WERI-Rb-1 (cell line): ENCODE measurements around the gene CD37.
"Not testable (repeated sequence)": the region's sequence is repeated elsewhere in the genome, so short reads cannot be mapped to it uniquely, and the experiment has no call there.

Experiments
- DNase-seq: peaks from one replicate; pipeline ENCODE4 v3.0.0-alpha.2; 2020
- H3K27ac ChIP-seq: fragments of 250-450 bp; sonication (Bioruptor Pico); 2 replicates; pipeline ENCODE4 v1.5.1; 2020; ENCODE audit warnings: mild to moderate bottlenecking, moderate library complexity
- H3K27me3 ChIP-seq: fragments of 250-450 bp; sonication (Bioruptor Pico); 2 replicates; pipeline ENCODE4 v1.5.1; 2021; ENCODE audit warnings: mild to moderate bottlenecking, low read depth, moderate library complexity; ENCODE audit not compliant: insufficient read depth, severe bottlenecking
- H3K36me3 ChIP-seq: fragments of 250-450 bp; sonication (Bioruptor Pico); 2 replicates; pipeline ENCODE4 v1.5.1; 2020; ENCODE audit warnings: mild to moderate bottlenecking, moderate library complexity
- H3K4me3 ChIP-seq: 2 replicates; pipeline ENCODE4 v1.5.1; 2011; ENCODE audit warnings: low read depth, mild to moderate bottlenecking, control low read depth, low read length
- H3K9me3 ChIP-seq: fragments of 250-450 bp; sonication (Bioruptor Pico); 2 replicates; pipeline ENCODE4 v1.5.1; 2021; ENCODE audit warnings: mild to moderate bottlenecking, moderate library complexity; ENCODE audit not compliant: severe bottlenecking
- TF ChIP-seq, protein P1 (sequence below): IDR thresholded peaks from 2 replicates; pipeline ENCODE4 v1.5.1; 2011; ENCODE audit warnings: low read depth, mild to moderate bottlenecking, control low read depth, inconsistent platforms, low read length

CD37 gene

DNA sequence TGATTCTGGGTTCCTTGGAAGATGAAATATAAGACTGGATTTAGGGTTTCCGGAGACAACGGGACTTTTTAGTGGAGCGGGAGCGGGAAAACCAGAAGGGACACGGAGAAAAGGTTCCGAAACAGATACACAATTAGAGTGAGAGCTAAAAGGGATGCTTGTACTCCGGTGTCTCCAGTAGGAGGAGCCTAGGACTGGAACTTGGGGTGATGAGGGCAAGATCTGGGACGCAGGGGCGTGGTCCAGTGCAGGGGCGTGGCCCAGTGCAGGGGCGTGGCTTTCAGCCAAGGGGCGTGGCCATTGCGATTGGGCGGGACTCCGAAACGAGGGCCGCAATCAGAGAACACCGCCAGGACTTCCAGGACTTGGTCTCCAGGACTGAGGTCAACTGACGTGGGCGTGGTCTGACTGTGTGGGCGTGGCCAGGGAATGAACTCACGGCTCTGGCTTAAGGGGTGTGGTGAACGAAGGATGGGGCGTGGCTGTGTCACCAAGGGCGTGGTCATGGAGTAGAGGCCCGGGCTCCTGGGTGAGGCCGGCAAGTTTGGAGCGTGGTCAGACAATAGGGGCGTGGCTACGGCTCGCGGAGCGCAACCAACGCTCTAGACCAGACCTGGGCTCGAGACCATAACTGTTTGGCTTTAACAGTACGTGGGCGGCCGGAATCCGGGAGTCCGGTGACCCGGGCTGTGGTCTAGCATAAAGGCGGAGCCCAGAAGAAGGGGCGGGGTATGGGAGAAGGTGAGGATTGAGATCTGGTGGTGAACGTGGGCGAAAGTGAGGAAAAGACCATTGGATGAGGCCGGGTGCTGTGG is 28.3 kb downstream of the CD37 start, which contains the start of gene DKKL1:
DKKL1 (plus strand) TSS at position 610 of the 815 bp plus-strand sequence; CDS start at position 732, 122 bp downstream.
- Histone ChIP-seq H3K9me3 (no peaks in the 10 kb centered on the region), H3K36me3 (peaks cover 11% of the 10 kb centered on the region; the same call in 1 of the 2 replicates), H3K27me3 (no peaks in the 10 kb centered on the region), H3K4me3 (peak within 1 kb of the TSS; percentile 87), H3K27ac (0 out of 2 replicates have a peak within 1 kb of the TSS, but pooled peaks have one; percentile 14)
- TF ChIP-seq, protein P1, sequence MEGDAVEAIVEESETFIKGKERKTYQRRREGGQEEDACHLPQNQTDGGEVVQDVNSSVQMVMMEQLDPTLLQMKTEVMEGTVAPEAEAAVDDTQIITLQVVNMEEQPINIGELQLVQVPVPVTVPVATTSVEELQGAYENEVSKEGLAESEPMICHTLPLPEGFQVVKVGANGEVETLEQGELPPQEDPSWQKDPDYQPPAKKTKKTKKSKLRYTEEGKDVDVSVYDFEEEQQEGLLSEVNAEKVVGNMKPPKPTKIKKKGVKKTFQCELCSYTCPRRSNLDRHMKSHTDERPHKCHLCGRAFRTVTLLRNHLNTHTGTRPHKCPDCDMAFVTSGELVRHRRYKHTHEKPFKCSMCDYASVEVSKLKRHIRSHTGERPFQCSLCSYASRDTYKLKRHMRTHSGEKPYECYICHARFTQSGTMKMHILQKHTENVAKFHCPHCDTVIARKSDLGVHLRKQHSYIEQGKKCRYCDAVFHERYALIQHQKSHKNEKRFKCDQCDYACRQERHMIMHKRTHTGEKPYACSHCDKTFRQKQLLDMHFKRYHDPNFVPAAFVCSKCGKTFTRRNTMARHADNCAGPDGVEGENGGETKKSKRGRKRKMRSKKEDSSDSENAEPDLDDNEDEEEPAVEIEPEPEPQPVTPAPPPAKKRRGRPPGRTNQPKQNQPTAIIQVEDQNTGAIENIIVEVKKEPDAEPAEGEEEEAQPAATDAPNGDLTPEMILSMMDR = peak; percentile 13; the same call in 1 of the 2 replicates
- peak; percentile 84 for DNase-seq

GRCh38 chr19:49364083-49364737 is 29.0 kb downstream of the CD37 start:
- H3K27me3 ChIP-seq = no peaks in the 10 kb centered on the region
- no peak overlapping the region for H3K27ac ChIP-seq
- H3K36me3 ChIP-seq = peaks cover 4% of the 10 kb centered on the region; the same call in 1 of the 2 replicates
- H3K9me3 ChIP-seq = peaks cover 5% of the 10 kb centered on the region
- TF ChIP-seq, protein P1 = no peak
- H3K4me3 ChIP-seq = no peak overlapping the region
- no peak for DNase-seq

GRCh38 chr19:49366110-49366509 is 30.9 kb downstream of the CD37 start:
- DNase-seq = no peak
- TF ChIP-seq, protein P1 = no peak
- H3K9me3 ChIP-seq = peaks cover 16% of the 10 kb centered on the region

DNA sequence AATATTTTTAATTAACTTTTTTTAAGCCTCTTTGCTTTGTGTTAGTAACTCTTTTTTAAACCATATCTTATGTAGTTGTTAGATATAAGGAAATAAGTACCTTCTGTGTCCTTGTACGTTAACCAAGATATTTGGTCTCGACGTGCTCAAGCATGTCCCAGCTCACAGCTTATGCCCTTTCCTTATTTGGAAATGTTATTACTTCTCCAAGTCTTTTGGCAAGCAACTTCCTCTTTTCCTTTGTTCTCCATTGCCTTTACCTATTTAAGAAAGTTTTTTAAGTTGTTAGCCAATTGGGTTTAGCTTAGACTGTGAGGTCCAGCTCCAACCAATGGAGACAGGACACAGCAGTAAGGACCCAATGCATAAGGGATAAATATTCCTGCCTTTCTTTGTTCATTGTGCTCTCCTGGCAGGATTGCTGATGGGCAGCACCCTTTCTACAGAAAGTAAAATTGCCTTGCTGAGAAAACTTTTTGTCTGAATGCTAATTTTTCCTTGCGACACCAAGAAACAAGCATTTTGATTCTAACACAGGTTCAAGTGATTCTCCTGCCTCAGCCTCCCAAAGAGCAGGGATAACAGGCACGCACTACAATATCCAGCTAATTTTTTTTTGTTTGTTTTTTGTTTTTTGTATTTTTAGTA is 33.6 kb downstream of the CD37 start:
- Histone ChIP-seq H3K27me3 (no peaks in the 10 kb centered on the region), H3K27ac (no peak overlapping the region), H3K36me3 (no peaks in the 10 kb centered on the region), H3K9me3 (peaks cover 16% of the 10 kb centered on the region), H3K4me3 (no peak overlapping the region)
- TF ChIP-seq, protein P1 = no peak
- DNase-seq = no peak

More at GRCh38 chr19:49366110-49366509, 30.9 kb downstream of the CD37 start:
- Histone ChIP-seq H3K27ac (no peak overlapping the region), H3K27me3 (no peaks in the 10 kb centered on the region), H3K4me3 (no peak overlapping the region), H3K36me3 (no peaks in the 10 kb centered on the region)

DNA sequence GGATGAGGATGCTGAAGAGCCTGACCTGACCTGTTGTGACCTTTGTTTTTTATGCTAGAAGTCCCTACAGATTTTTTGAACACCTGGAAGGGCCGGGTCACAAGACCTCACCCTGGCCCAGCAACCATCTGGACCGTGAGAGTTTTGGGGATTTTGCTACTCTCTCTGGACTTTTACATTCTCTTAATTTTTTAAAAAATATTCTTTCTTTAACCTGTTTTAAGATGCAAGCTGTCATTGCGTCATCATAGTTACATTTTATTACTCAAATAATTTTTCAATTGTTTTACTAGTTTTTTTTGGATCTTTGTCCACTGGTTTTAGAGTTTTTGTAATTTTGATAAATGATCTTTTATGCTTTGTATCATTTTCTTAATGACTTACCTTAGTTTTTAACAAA is 36.0 kb downstream of the CD37 start:
- no peaks in the 10 kb centered on the region for H3K27me3 ChIP-seq
- DNase-seq = no peak
- TF ChIP-seq, protein P1 = no peak
- H3K4me3 ChIP-seq = no peak overlapping the region
- peaks cover 16% of the 10 kb centered on the region for H3K9me3 ChIP-seq
- H3K36me3 ChIP-seq = no peaks in the 10 kb centered on the region
- no peak overlapping the region for H3K27ac ChIP-seq

- not testable (repeated sequence) for H3K27ac ChIP-seq, H3K36me3 ChIP-seq, H3K27me3 ChIP-seq, H3K4me3 ChIP-seq, DNase-seq
- peaks cover 16% of the 10 kb centered on the region for H3K9me3 ChIP-seq
These were observed 38.0 kb downstream of the CD37 start for GRCh38 chr19:49373174-49373573.
